Measurements from ENCODE around the gene SARS1.

DNA sequence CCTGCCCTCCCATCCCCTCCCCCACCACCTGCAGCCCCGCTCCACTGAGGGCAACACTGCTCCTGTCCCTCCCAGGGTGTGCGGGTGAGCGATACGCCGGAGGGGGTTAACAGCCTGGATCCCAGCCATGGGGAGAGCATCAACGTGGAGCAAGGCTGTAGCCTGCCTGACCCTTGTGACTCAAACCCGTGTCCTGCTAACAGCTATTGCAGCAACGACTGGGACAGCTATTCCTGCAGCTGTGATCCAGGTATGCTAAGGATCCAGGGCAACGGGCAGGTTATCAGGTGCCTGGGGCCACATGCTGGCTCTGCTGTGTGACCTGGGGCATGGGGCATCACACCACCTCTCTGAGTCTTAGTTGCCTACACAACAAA lies 50.6 kb downstream of the SARS1 start:
- TF ChIP-seq, protein P1, sequence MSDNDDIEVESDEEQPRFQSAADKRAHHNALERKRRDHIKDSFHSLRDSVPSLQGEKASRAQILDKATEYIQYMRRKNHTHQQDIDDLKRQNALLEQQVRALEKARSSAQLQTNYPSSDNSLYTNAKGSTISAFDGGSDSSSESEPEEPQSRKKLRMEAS (IDR thresholded peaks at IDR 0.05): no peak
- no peak for TF ChIP-seq RAD21 (IDR thresholded peaks at IDR 0.05; ENCODE audit: low read depth)
- TF ChIP-seq EGR1 (IDR thresholded peaks at IDR 0.05): no peak
- TF ChIP-seq CREB1 (IDR thresholded peaks at IDR 0.05; ENCODE audit: low read depth): no peak
- TF ChIP-seq TAF1 (IDR thresholded peaks at IDR 0.05; ENCODE audit: low read depth): no peak
- TF ChIP-seq NFIC (IDR thresholded peaks at IDR 0.05): no peak
- no peak for TF ChIP-seq FOXM1 (IDR thresholded peaks at IDR 0.05; ENCODE audit: borderline replicate concordance, low read depth)
- TF ChIP-seq TEAD4 (IDR thresholded peaks at IDR 0.05): no peak

All from Ishikawa (cell line).